Activated B cell treated with CpG ODN at 0.5 μM for 24 hours (primary cell): ENCODE data around the gene TJP3. TPM values are rescaled to one million over a fixed set of nuclear protein-coding genes. Genes with fewer than 3 reads are reported as not detected.
"Not testable (repeated sequence)": the region's sequence is repeated elsewhere in the genome, so short reads cannot be mapped to it uniquely, and the experiment has no call there.

Experiments
- ATAC-seq: fragments of 200-7000 bp; cut with Tn5 transposase; one replicate; pipeline ENCODE4 v1.10.0; 2021; ENCODE audit warnings: low read depth, mild to moderate bottlenecking, moderate library complexity
- CTCF ChIA-PET: fragments of 350-600 bp; sonication (Branson Sonifier 250); formaldehyde crosslinking; loops from one replicate; lab custom pipeline; 2021; ENCODE audit warnings: antibody characterized with exemption; lab: Charles Lee
- POLR2A ChIA-PET: fragments of 350-600 bp; sonication (Branson Sonifier 250); formaldehyde crosslinking; loops from one replicate; lab custom pipeline; 2021; ENCODE audit warnings: antibody characterized with exemption; lab: Charles Lee
- DNase-seq: peaks from one replicate; pipeline ENCODE4 v3.0.0; 2022
- H3K27ac Mint-ChIP-seq: one replicate; pipeline ENCODE4 v1.8.0; 2020; ENCODE audit warnings: mixed read lengths
- H3K27me3 Mint-ChIP-seq: one replicate; pipeline ENCODE4 v1.8.0; 2021; ENCODE audit warnings: mixed read lengths
- H3K36me3 Mint-ChIP-seq: one replicate; pipeline ENCODE4 v1.8.0; 2021; ENCODE audit warnings: low read depth, mixed read lengths
- H3K4me1 Mint-ChIP-seq: one replicate; pipeline ENCODE4 v1.8.0; 2021; ENCODE audit warnings: mixed read lengths
- H3K4me3 Mint-ChIP-seq: one replicate; pipeline ENCODE4 v1.8.0; 2020; ENCODE audit warnings: mild to moderate bottlenecking, mixed read lengths
- H3K9me3 Mint-ChIP-seq: one replicate; pipeline ENCODE4 v1.8.0; 2020; ENCODE audit warnings: mixed read lengths
- CTCF ChIP-seq: fragments of 200-600 bp; IDR thresholded peaks from one replicate; pipeline ENCODE4 v1.8.0; 2022; ENCODE audit warnings: antibody characterized with exemption, mild to moderate bottlenecking
- intact Hi-C: fragments of 100-400 bp; cut with micrococcal nuclease; formaldehyde crosslinking; loops from one replicate; pipeline ENCODE4 v1.15.1; 2024
- total RNA-seq: library from RNA; stranded (reverse); gene quantifications from 2 replicates; pipeline ENCODE4 v1.2.3, GENCODE V29; 2022

Gene TJP3
- total RNA-seq, 1 donor from 2014 or later = 0.86 TPM

- Mint-ChIP-seq H3K27ac (no peak overlapping the region), H3K36me3 (peaks cover 69% of the 10 kb centered on the region), H3K9me3 (no peaks in the 10 kb centered on the region), H3K4me1 (peaks cover 2% of the 10 kb centered on the region), H3K4me3 (no peak overlapping the region), H3K27me3 (no peaks in the 10 kb centered on the region)
- intact Hi-C loops = no loop called here
- no peak for ATAC-seq
- ChIA-PET CTCF (no interaction called here), POLR2A (no interaction called here)
- no peak for TF ChIP-seq CTCF
- no peak for DNase-seq
Measured at GRCh38 chr19:3753631-3754410, 45.6 kb downstream of the TJP3 start.

DNA sequence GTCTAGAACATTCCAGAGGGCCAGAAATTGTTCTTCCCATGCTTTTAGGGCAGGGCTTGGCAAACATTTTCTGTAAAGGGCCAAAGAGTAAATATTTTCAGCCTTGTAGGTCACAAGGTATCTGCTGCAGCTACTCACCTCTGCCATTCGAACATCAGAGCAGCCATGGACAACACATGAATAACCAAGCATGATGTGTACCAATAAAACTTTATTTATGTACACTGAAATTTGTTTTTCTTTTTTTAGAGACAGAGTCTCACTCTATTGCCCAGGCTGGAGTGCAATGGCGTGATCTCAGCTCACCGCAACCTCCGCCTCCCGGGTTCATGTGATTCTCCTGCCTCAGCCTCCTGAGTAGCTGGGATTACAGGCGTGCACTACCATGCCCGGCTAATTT lies 49.5 kb downstream of the TJP3 start:
- POLR2A ChIA-PET, intact Hi-C loops, H3K4me3 Mint-ChIP-seq, ATAC-seq, H3K27me3 Mint-ChIP-seq, H3K27ac Mint-ChIP-seq, H3K9me3 Mint-ChIP-seq, DNase-seq: not testable (repeated sequence)
- Mint-ChIP-seq H3K4me1 (peaks cover 32% of the 10 kb centered on the region), H3K36me3 (peaks cover 60% of the 10 kb centered on the region)
- CTCF ChIA-PET = interaction anchor here (0.9 kb wide), 1 partner anchor 38 kb away, joined by 3 read pairs; no protein-coding TSS in a partner anchor

DNA sequence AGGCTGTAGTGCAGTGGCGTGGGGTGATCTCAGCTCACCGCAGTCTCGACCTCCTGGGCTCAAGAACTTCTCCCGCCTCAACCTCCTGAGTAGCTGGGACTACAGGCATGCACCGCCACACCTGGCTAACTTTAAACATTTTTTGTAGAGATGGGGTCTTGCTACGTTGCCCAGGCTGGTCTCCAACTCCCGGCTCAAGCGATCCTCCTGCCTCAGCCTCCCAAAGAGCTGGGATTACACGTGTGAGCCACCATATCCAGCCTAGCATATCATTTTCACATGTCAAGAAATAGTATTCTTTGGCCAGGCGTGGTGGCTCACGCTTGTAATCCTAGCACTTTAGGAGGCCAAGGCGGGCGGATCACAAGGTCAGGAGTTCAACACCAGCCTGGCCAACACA lies 50.1 kb downstream of the TJP3 start:
- ATAC-seq, H3K9me3 Mint-ChIP-seq, intact Hi-C loops, DNase-seq, H3K4me3 Mint-ChIP-seq, H3K27me3 Mint-ChIP-seq, H3K27ac Mint-ChIP-seq: not testable (repeated sequence)
- Mint-ChIP-seq H3K36me3 (peaks cover 60% of the 10 kb centered on the region), H3K4me1 (peaks cover 38% of the 10 kb centered on the region)
- POLR2A ChIA-PET = interaction anchor here (2.1 kb wide), 1 partner anchor 64 kb away, joined by 4 read pairs; no protein-coding TSS in a partner anchor
- CTCF ChIA-PET = interaction anchor here (1.7 kb wide), 1 partner anchor 63 kb away, joined by 3 read pairs; no protein-coding TSS in a partner anchor

GRCh38 chr19:3759482-3760254 lies 51.5 kb downstream of the TJP3 start:
- CTCF ChIA-PET = interaction anchor here (1.7 kb wide), 1 partner anchor 62 kb away, joined by 3 read pairs; no protein-coding TSS in a partner anchor
- H3K4me1 Mint-ChIP-seq = peaks cover 38% of the 10 kb centered on the region
- no peak for ATAC-seq

GRCh38 chr19:3760871-3761361 lies 52.7 kb downstream of the TJP3 start:
- POLR2A ChIA-PET = interaction anchor here (0.6 to 4.0 kb wide), 8 partner anchors 51 to 1292 kb away, joined by 6 to 84 read pairs (median 10); partner anchors contain the start of genes EEF2, HDGFL2 and YJU2
- ATAC-seq (no peak), DNase-seq (no peak)
- no peaks in the 10 kb centered on the region for H3K27me3 Mint-ChIP-seq
- H3K4me3 Mint-ChIP-seq = peak overlapping the region; percentile 92
- H3K27ac Mint-ChIP-seq = peak overlapping the region; percentile 91
- TF ChIP-seq CTCF = no peak
- H3K9me3 Mint-ChIP-seq = no peaks in the 10 kb centered on the region
- H3K4me1 Mint-ChIP-seq = peaks cover 38% of the 10 kb centered on the region
- intact Hi-C loops = loop anchor here (1.0 to 5.0 kb wide), 11 partner anchors 40 to 1921 kb away; partner anchors contain the start of genes CHAF1A, DAPK3, DPP9 and FZR1
- CTCF ChIA-PET = interaction anchor here (0.6 to 3.5 kb wide), 3 partner anchors 26 to 379 kb away, joined by 3 to 27 read pairs (median 5); no protein-coding TSS in a partner anchor
- H3K36me3 Mint-ChIP-seq = peaks cover 41% of the 10 kb centered on the region

More at GRCh38 chr19:3759482-3760254, 51.5 kb downstream of the TJP3 start:
- no peak overlapping the region for H3K27ac Mint-ChIP-seq
- no peak for DNase-seq
- H3K9me3 Mint-ChIP-seq = no peaks in the 10 kb centered on the region
- H3K36me3 Mint-ChIP-seq = peaks cover 50% of the 10 kb centered on the region
- intact Hi-C loops = loop anchor here (2.0 to 5.0 kb wide), 10 partner anchors 39 to 1923 kb away; partner anchors contain the start of genes CHAF1A, DAPK3, DPP9 and FZR1
- POLR2A ChIA-PET = interaction anchor here (0.5 to 4.0 kb wide), 4 partner anchors 52 to 226 kb away, joined by 4 to 84 read pairs (median 9); partner anchors contain the start of gene EEF2
- TF ChIP-seq CTCF = no peak
- no peaks in the 10 kb centered on the region for H3K27me3 Mint-ChIP-seq
- no peak overlapping the region for H3K4me3 Mint-ChIP-seq
